ENCODE data around the gene CYP4F8.

GRCh38 chr19:15577184-15577771, 37.7 kb upstream of the CYP4F8 start:
- TF ChIP-seq CTCF (IDR thresholded peaks at IDR 0.05) (no peak), POLR2A (IDR thresholded peaks at IDR 0.05) (no peak)

Data from Peyer's patch (tissue), 4 donors.